ENCODE results near the gene GNG2. TPM values are rescaled to one million over a fixed set of nuclear protein-coding genes. Genes with fewer than 3 reads are reported as not detected.

Gene GNG2
- total RNA-seq, 1 experiment from 2014 or later = 0.33 TPM

GRCh38 chr14:51849097-51849496, 11.3 kb upstream of the GNG2 start:
- no peaks in the 10 kb centered on the region for H3K9me3 ChIP-seq (ENCODE audit: insufficient read depth, low read depth)
- H3F3A ChIP-seq (ENCODE audit: insufficient read depth, low read depth) = no peaks in the 10 kb centered on the region
- TF ChIP-seq, protein P1, sequence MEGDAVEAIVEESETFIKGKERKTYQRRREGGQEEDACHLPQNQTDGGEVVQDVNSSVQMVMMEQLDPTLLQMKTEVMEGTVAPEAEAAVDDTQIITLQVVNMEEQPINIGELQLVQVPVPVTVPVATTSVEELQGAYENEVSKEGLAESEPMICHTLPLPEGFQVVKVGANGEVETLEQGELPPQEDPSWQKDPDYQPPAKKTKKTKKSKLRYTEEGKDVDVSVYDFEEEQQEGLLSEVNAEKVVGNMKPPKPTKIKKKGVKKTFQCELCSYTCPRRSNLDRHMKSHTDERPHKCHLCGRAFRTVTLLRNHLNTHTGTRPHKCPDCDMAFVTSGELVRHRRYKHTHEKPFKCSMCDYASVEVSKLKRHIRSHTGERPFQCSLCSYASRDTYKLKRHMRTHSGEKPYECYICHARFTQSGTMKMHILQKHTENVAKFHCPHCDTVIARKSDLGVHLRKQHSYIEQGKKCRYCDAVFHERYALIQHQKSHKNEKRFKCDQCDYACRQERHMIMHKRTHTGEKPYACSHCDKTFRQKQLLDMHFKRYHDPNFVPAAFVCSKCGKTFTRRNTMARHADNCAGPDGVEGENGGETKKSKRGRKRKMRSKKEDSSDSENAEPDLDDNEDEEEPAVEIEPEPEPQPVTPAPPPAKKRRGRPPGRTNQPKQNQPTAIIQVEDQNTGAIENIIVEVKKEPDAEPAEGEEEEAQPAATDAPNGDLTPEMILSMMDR (conservative IDR thresholded peaks at IDR 0.05) = no peak
- no peak for TF ChIP-seq EZH2 (IDR thresholded peaks at IDR 0.05; ENCODE audit: low read depth)
- no peaks in the 10 kb centered on the region for H3K27me3 ChIP-seq (ENCODE audit: insufficient read depth, low read depth)
- no TSS peak for BruUV-seq (replicated peaks)
- H3K4me1 ChIP-seq (replicated peaks; ENCODE audit: insufficient read depth) = peaks cover 6% of the 10 kb centered on the region; the same call in 1 of the 2 replicates
- H4K20me1 ChIP-seq (ENCODE audit: insufficient read depth) = no peaks in the 10 kb centered on the region
- DNase-seq = no peak
- H2AFZ ChIP-seq = no peak overlapping the region
- no peak overlapping the region for H3K27ac ChIP-seq
- no peak overlapping the region for H3K4me3 ChIP-seq
- intact Hi-C loops (cut with micrococcal nuclease; ENCODE audit: unreplicated experiment) = no loop called here
- POLR2A ChIA-PET (ENCODE audit: unreplicated experiment) = no interaction called here
- H3K9me2 ChIP-seq (ENCODE audit: insufficient read depth) = no peaks in the 10 kb centered on the region
- CTCF ChIA-PET = no interaction called here
- H3K36me3 ChIP-seq (ENCODE audit: low read depth) = no peaks in the 10 kb centered on the region
- no peak overlapping the region for H3K4me2 ChIP-seq
- no peaks in the 10 kb centered on the region for H3K79me2 ChIP-seq (ENCODE audit: low read depth)

- no TSS peak for BruUV-seq (replicated peaks)
- H4K20me1 ChIP-seq (ENCODE audit: insufficient read depth) = no peaks in the 10 kb centered on the region
- no peak overlapping the region for H2AFZ ChIP-seq
- H3K4me2 ChIP-seq = no peak overlapping the region
- CTCF ChIA-PET = no interaction called here
- H3K9me2 ChIP-seq (ENCODE audit: insufficient read depth) = no peaks in the 10 kb centered on the region
- no peaks in the 10 kb centered on the region for H3K27me3 ChIP-seq (ENCODE audit: insufficient read depth, low read depth)
- no peaks in the 10 kb centered on the region for H3K9me3 ChIP-seq (ENCODE audit: insufficient read depth, low read depth)
- H3F3A ChIP-seq (ENCODE audit: insufficient read depth, low read depth) = no peaks in the 10 kb centered on the region
- peaks cover 5% of the 10 kb centered on the region; the same call in 1 of the 2 replicates for H3K4me1 ChIP-seq (replicated peaks; ENCODE audit: insufficient read depth)
- no peaks in the 10 kb centered on the region for H3K36me3 ChIP-seq (ENCODE audit: low read depth)
- H3K27ac ChIP-seq = no peak overlapping the region
- intact Hi-C loops (cut with micrococcal nuclease; ENCODE audit: unreplicated experiment) = no loop called here
- H3K4me3 ChIP-seq = no peak overlapping the region
- TF ChIP-seq, protein P1 (conservative IDR thresholded peaks at IDR 0.05) = no peak
- TF ChIP-seq EZH2 (IDR thresholded peaks at IDR 0.05; ENCODE audit: low read depth) = no peak
- no peaks in the 10 kb centered on the region for H3K79me2 ChIP-seq (ENCODE audit: low read depth)
- POLR2A ChIA-PET (ENCODE audit: unreplicated experiment) = no interaction called here
- no peak for DNase-seq
Measured at GRCh38 chr14:51850651-51851050, 9.8 kb upstream of the GNG2 start.

GRCh38 chr14:51852541-51852940, 7.9 kb upstream of the GNG2 start:
- Histone ChIP-seq H3K4me2 (no peak overlapping the region), H3K4me3 (no peak overlapping the region), H3K79me2 (ENCODE audit: low read depth) (no peaks in the 10 kb centered on the region), H3K27ac (no peak overlapping the region), H3K36me3 (ENCODE audit: low read depth) (no peaks in the 10 kb centered on the region), H4K20me1 (ENCODE audit: insufficient read depth) (no peaks in the 10 kb centered on the region), H3K9me2 (ENCODE audit: insufficient read depth) (no peaks in the 10 kb centered on the region), H2AFZ (no peak overlapping the region), H3F3A (ENCODE audit: insufficient read depth, low read depth) (no peaks in the 10 kb centered on the region), H3K9me3 (ENCODE audit: insufficient read depth, low read depth) (no peaks in the 10 kb centered on the region), H3K27me3 (ENCODE audit: insufficient read depth, low read depth) (no peaks in the 10 kb centered on the region), H3K4me1 (replicated peaks; ENCODE audit: insufficient read depth) (no peaks in the 10 kb centered on the region)
- CTCF ChIA-PET = no interaction called here
- POLR2A ChIA-PET (ENCODE audit: unreplicated experiment) = no interaction called here
- TF ChIP-seq EZH2 (IDR thresholded peaks at IDR 0.05; ENCODE audit: low read depth) = no peak
- TF ChIP-seq, protein P1 (conservative IDR thresholded peaks at IDR 0.05) = no peak
- BruUV-seq (replicated peaks) = no TSS peak
- DNase-seq = no peak
- intact Hi-C loops (cut with micrococcal nuclease; ENCODE audit: unreplicated experiment) = no loop called here

Measured in PC-9 (cell line).